Astrocyte (in vitro differentiated cells and primary cell): ENCODE results near the gene FTO.

Experiments used
- CTCF ChIP-seq: IDR thresholded peaks from 2 replicates; pipeline ENCODE4 v1.5.1; 2011; ENCODE audit warnings: low read depth, mild to moderate bottlenecking, inconsistent platforms, low read length, moderate library complexity; ENCODE audit not compliant: insufficient read depth
- EZH2 ChIP-seq: IDR thresholded peaks from 2 replicates; pipeline ENCODE4 v1.6.1; 2012; ENCODE audit warnings: mild to moderate bottlenecking, low read length, inconsistent platforms; ENCODE audit not compliant: insufficient read depth

- no peak for TF ChIP-seq CTCF
- TF ChIP-seq EZH2, result no peak
Measured at GRCh38 chr16:53730693-53731092, 26.7 kb downstream of the FTO start.
